Renal cortex interstitium (tissue), 11 donors: ENCODE results near the gene TREML4. TPM values are rescaled to one million over a fixed set of nuclear protein-coding genes. Genes with fewer than 3 reads are reported as not detected.
"Not testable (repeated sequence)": the region's sequence is repeated elsewhere in the genome, so short reads cannot be mapped to it uniquely, and the experiment has no call there.

Source experiments
- DNase-seq, 11 donors: peaks; one replicate each; pipeline ENCODE4 v3.0.0-alpha.2; 2013; ENCODE audit warnings: low read depth in 9 of 11, low spot score in 4 of 11; ENCODE audit errors: extremely low read depth in 1 of 11
- polyA plus RNA-seq, 3 donors: library from polyadenylated mRNA; unstranded; fragments of 120-200 nt; gene quantifications; one replicate each; pipeline ENCODE4 v1.2.1, GENCODE V29; 2013; ENCODE audit not compliant: insufficient read length in 3 of 3

The TREML4 gene
- polyA plus RNA-seq, 3 donors: not detected

DNA sequence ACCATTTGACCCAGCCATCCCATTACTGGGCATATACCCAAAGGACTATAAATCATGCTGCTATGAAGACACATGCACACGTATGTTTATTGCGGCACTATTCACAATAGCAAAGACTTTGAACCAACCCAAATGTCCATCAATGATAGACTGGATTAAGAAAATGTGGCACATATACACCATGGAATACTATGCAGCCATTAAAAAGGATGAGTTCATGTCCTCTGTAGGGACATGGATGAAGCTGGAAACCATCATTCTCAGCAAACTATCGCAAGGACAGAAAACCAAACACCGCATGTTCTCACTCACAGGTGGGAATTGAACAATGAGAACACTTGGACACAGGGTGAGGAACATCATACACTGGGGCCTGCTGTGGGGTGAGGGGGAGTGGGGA, 18.4 kb downstream of the TREML4 start:
- not testable (repeated sequence) for DNase-seq

DNA sequence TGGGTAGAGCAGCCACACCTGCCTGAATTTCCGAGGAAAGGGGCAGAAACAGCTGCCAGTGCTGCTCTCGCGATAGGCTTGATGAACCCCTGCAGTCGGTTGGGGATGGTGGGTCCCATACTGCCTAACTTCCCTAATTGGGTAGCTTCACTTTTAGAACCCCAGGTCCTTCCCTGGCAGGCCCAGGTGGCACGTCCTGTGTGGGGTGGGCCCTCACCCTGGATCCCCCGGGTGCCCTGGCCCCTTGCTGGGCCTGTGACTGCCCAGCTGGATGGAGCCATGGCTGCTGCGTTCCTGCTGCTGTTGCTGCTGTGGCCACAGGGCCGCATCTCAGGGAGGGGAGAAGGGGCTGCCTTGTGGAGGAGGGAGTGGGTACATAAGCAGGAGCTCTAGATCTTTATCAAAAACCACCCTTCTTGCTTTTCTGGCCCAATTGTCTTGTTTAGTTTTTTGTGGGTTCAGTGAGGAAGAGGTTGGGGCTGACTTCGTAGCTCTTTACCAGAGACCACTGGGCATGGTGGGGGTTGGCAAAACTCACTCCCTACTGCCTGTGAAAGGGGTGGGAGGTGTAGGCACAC, 19.2 kb downstream of the TREML4 start:
- no peak for DNase-seq

GRCh38 chr6:41247882-41248705, 19.9 kb downstream of the TREML4 start:
- no peak for DNase-seq

DNA sequence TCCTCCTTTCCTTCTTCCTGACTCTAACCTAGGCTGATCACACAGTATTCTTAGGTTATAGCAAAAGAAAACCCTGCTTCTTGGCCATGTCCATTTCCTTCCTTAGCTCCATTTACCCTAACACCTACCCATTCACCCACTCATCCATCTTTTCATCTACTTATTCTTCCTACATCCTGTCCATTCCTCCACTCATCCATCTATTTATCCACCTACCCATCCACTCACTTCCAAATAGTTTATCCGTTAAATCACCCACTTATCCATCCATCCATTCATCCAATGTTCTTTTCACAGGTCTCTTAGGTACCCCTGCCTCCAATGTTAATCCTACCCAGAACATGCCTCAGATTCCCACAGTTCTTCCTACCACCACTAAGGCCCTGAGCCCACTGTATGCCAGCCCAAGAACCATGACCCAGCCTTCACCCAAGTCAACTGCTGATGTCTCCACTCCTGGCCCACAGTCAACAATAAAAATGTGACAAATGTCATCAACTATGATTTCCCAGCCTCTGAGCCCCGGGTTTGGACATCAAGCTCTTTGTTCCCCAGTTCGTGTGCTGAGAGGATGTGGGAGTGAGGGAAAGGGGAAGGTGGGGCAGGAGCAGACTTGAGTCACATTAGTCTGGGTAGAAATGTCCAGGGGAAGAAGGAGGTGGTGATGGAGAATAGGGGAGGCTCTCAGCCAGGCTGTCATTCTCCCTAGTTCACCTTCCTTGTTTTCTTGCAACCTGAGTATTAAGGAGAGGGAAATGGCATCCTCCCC, 24.4 kb downstream of the TREML4 start:
- DNase-seq: no peak

DNA sequence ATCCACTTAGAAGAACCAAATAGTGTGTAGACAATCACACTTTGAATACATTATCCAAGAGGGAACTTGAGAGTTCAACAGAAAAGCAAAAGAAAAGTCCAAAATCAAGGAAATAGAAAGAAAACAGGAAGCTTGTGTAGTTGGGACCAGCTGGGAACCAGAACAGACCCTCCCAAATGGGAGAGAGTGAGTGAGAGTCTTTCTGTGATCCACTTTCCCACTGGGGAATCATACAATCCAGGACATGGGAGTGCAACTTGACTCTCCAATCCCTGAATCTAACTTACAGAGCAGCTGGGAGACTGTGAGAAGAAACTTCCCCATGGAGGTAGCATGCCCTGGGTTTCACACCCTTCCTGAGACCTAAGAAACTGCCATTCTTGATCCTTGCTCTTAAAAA, 27.0 kb downstream of the TREML4 start:
- DNase-seq: no peak

DNA sequence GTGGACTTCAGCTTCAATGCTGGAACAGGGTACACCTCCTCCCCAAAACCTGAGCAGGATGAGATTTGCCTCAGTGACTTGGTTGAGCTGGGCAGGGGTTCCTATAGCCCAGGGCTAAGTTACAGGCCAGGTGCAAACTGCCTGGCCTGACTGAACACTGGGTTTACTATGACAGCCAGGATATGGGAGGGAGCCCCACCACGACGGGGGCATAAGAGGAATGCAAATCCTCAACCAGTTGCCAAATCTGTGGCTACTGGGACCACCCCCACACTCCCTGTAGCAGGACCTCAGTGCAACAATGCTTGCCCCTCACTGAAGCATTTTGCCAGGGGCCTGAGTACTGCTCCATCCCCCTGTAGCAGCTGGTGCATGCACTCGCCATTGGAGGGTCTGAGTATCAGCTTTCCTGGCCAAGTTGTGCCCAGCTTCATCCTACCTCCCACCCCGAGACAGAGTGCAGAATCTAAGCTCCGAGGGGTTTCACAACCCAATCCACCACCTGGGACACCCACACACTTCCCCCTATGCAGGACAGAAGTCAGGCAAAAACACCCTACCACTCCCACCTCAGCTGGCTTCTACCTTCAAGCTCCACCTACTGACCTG, 27.6 kb downstream of the TREML4 start:
- DNase-seq: no peak

GRCh38 chr6:41256383-41256782, 28.2 kb downstream of the TREML4 start:
- DNase-seq: no peak

DNA sequence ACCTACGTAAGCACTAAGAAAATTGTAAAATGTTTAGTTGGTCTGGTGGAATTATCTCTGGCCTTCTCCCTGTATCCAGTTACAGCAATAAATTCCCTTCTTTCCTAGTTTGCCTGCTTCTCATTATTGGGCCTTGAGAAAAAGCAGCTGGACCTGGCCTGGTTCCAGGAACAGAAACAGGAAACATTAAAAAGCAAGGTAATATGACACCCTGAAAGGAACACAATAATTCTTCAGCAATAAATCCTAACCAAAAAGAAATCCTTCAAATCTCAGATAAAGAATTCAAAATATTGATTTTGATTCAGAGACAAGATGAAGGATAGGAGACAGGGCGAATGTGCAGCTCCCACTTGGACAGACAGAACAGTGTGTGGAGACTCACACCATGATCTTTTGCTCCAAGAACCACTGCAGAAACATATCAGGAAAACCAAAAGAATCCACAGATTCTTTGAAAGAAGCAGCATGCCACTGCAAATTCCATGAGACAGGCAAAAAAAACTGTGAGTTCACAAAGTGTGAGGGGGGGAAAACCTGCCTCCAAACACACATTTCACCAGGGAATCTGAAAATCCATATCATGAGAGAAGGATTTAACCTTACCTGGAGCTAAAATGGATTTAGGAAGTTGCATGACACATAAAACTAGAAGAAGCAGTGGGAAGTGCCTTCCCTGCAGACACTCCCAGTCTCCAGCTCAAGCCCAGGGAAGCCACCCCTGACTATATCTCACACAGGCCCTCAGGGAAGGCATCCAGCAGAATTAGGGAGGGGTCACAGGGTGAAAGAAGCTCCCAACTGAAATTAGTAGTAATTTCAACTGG, 29.4 kb downstream of the TREML4 start:
- DNase-seq: peak; percentile 70 to 87 (median 79)

DNA sequence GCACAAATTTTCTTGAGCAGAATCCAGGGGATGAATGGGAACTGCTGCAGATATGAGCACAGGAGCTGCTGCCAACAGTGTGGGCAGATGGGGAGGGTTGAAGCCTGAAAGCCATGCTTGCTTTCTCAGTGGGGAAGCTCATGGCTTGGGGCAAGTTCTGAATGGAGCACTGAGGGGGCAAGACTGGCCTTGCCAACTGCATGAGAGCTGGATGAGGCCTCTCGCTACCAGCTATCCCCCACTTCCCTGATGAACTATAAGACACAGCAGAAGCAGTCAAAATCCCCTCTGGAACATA, 30.0 kb downstream of the TREML4 start:
- DNase-seq: no peak

DNA sequence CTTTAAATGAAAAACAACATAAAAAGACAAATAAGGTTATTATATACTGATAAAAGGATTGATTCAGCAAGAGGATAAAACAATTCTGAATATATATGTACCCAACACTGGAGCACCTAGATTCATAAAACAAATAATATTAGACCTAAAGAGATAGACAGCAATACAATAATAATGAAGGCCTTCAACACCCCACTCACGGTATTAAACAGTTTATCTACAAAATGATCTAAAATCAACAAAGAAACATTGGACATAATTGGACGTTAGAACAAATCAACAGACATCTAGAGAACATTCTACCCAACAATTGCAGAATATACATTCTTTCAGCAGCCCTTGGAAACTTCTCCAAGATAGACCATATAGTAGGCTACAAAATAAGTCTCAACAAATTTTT, 34.3 kb downstream of the TREML4 start:
- DNase-seq: no peak

DNA sequence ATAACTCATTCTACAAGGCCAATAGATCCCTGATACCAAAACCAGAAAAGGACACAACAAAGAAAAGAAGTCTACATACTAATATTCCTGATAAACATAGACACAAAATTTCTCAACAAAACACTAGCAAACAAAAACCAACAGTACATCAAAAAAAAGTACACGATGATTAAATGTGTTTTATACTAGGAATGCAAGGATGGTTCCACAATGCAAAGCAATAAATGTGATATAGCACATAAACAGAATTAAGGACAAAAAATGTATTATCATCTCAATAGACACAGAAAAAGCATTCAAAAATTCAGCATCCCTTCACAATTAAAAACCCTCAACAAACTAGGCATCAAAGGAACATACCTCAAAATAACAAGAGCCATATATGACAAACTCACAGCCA, 35.1 kb downstream of the TREML4 start:
- no peak for DNase-seq

GRCh38 chr6:41266541-41266940, 38.4 kb downstream of the TREML4 start:
- no peak for DNase-seq

- DNase-seq: no peak
These were observed 40.3 kb downstream of the TREML4 start for GRCh38 chr6:41268478-41268877.

DNA sequence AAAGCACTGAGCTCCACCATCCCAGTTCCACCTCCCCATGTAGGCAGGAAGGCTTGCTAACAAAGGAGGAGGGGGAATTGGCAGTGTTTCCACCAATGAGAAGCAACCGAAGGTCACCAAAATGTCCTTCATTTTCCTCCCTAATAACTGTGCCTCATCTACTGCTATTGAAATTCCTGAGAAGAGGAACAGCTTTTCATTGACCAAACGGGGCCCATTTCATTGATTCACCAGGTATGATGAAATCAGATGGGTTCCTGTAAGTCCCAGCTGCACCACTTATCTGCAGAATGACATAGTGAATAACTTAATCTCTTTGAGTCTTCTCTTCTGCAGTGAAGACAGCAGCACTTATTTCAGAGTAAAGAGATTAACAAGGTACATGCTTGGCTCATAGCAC, 41.0 kb downstream of the TREML4 start:
- DNase-seq: no peak

DNA sequence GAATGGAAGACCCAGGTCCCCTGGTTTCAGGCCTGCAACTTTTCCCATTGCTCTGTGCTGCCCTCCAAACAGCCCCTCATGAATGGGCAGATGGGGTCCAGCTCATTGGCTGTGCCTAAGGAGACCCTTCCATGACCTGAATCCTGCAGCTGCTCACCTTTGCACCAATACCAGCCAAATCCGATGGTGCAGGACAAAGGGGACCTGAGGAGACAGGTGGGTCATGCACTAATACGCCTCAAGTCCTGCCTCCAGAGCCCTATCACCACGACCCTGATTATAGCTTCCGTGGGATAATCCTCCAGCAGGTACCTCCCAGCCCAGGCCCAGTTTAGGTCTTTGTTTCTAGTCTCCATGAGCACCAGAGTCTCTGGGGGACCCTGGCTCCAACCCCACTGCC, 41.6 kb downstream of the TREML4 start:
- DNase-seq: no peak

DNA sequence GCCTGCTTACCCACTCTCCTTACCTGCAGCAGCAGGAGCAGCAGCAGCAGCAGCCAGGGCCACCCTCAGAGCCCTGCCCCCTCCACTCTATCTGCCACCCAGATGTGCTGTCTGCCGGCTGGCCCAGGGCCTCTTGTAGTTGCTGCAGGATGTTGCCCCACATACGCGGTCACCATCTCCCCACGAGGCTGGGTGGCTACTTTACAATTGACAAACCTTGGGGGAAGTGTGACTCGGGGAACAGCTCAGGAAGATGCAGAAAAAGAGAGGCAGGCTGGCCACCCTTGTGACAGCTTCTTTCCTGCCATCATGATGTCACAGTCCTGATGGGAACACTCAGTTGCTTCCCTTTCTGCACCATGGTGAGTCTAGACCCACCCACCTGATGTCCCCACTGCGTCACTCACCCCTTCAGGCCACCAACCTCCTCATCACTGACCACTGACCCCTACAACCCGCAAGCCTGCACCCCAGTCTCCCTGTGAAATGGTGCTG, 43.8 kb downstream of the TREML4 start:
- DNase-seq: no peak

GRCh38 chr6:41272591-41273240, 44.6 kb downstream of the TREML4 start:
- no peak for DNase-seq

GRCh38 chr6:41273714-41274113, 45.6 kb downstream of the TREML4 start:
- no peak for DNase-seq
